22Rv1 (cell line): Measurements from ENCODE around the gene ZCCHC2.

ENCODE experiments used
- H3K27ac ChIP-seq: fragments of 450-650 bp; 2 replicates; pipeline ENCODE4 v1.5.1; 2017
- ZFX ChIP-seq: fragments of 450-650 bp; IDR thresholded peaks from 2 replicates; pipeline ENCODE4 v1.6.1; 2017; ENCODE audit warnings: antibody characterized with exemption, borderline replicate concordance
- TF ChIP-seq, protein P1 (sequence below): fragments of 450-650 bp; IDR thresholded peaks from 2 replicates; pipeline ENCODE4 v1.5.1; 2017; ENCODE audit warnings: mild to moderate bottlenecking

Gene ZCCHC2

DNA sequence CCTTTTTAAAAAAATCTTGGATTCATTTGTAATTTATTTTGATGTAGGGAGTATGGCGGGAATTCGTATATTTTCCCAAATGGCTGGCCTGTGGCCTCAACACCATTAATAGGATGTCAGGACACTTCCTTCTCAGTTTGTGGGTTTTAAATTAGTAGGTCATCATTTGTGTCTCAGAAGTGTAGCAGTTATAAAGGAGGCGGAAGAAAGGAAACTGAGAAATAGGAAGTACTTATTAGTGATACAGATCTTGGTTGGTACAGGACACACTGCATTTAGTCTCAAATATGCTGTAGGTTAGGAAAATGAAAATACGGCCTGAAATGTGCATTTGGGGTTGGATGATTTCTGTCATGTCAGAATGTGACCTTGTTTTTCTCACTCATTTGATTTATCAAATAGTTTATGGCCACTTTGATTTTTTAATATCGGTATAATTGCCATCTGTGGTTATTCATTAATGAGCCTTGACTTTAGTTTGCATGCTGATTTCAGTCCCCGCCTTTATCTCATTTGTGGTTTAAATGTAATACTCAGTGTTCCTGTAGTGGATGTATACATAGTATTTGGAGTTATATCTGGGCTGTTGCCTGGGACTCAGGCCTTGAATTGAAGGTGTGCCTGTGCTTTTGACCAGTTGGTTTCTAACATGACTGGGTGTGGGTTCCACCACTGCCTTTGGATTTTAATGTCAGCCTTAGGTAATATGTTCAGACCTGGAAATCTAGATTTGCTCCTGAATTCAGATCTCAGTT, 31.4 kb downstream of the ZCCHC2 start:
- no peak overlapping the region for H3K27ac ChIP-seq

DNA sequence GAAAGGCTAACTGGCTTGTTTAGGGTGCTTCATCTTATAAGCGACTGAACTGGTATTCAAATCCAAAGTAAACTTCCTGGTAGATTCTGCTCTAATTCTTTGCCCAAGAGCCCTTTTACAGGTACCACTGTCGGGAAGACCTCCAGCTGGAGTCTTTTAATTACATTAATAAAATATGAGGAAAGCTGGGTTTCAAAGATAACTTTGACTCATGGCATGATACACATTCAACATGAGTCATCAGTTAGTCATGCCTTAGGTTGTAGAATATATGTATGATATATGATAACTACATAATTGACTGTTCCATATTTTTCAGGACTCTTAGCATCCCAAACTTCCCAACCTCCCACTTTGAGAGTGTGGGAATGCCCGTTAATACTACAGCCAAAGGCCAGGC, 32.3 kb downstream of the ZCCHC2 start:
- TF ChIP-seq, protein P1, sequence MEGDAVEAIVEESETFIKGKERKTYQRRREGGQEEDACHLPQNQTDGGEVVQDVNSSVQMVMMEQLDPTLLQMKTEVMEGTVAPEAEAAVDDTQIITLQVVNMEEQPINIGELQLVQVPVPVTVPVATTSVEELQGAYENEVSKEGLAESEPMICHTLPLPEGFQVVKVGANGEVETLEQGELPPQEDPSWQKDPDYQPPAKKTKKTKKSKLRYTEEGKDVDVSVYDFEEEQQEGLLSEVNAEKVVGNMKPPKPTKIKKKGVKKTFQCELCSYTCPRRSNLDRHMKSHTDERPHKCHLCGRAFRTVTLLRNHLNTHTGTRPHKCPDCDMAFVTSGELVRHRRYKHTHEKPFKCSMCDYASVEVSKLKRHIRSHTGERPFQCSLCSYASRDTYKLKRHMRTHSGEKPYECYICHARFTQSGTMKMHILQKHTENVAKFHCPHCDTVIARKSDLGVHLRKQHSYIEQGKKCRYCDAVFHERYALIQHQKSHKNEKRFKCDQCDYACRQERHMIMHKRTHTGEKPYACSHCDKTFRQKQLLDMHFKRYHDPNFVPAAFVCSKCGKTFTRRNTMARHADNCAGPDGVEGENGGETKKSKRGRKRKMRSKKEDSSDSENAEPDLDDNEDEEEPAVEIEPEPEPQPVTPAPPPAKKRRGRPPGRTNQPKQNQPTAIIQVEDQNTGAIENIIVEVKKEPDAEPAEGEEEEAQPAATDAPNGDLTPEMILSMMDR: no peak
- TF ChIP-seq ZFX: no peak
- no peak overlapping the region for H3K27ac ChIP-seq

More for the DNA sequence above, 31.4 kb downstream of the ZCCHC2 start:
- no peak for TF ChIP-seq ZFX
- TF ChIP-seq, protein P1: no peak

DNA sequence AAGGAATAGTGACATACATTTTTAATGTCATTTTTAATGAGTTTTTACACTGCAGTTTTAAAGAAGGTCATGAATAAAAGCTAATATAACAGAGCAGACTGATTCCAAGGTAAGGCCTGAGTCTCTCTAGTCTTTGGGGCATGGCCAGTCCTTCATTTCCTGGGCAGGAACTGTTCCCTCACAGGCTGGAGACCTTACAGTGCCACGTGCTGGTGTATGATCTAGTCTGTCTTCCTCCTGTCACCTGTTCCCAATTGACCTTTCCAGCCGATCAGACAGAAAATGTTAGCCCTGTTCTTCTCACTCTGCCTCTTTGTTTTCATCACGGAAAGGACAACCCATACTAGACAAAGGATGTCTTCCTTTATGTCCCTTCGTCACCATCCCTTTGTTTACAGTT, 33.6 kb downstream of the ZCCHC2 start:
- H3K27ac ChIP-seq: no peak overlapping the region
- no peak for TF ChIP-seq ZFX
- TF ChIP-seq, protein P1: no peak

DNA sequence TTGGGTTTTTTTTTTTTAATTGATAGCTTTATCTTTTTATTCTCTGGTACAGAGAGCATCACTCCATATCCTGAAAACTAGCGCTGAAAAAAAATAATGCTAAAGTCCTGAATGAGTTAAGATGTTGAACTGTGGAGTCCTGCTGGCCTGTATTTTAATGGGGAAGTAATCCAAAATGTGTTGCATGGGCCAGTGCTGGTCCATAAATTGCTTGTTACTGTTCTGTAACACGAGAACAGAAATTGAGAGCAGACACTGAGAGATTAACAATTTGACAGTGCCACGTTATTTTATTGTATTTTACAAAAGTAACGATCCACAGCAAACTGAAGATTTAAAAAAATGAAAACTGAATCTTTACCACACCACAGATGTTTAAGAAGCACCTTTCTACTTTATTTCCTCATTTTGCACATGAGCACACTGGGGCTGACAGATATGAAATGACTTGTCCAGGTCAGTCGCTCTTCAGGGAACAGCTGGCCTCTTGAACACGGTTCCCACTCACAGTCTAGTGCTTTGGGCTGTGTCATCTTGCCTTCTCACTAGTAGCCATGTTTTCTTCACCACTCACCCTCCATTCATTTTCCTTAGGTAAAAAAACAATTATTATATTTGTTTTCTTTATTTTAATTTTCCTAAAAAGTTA, 35.3 kb downstream of the ZCCHC2 start:
- TF ChIP-seq ZFX: no peak
- TF ChIP-seq, protein P1: no peak
- H3K27ac ChIP-seq: no peak overlapping the region

DNA sequence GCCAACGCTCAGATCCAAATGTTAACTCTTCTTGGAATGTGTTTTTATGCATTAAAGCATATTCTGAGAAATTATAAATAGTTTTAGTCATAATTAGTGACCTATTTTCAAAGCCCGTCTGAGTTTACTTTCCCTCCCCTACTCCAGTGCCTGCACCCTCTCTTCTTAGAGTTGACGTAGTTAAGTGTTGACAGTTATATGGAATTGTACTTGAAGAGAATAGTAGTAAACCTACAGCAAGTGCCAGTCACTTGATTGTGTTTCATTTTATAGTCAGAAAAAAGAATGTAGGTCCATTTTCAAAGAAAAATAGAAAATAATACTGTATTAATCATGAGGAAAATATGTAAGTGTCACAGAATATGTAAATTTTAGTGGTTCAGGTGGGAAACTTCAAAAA, 41.2 kb downstream of the ZCCHC2 start:
- TF ChIP-seq ZFX: no peak
- TF ChIP-seq, protein P1: no peak

DNA sequence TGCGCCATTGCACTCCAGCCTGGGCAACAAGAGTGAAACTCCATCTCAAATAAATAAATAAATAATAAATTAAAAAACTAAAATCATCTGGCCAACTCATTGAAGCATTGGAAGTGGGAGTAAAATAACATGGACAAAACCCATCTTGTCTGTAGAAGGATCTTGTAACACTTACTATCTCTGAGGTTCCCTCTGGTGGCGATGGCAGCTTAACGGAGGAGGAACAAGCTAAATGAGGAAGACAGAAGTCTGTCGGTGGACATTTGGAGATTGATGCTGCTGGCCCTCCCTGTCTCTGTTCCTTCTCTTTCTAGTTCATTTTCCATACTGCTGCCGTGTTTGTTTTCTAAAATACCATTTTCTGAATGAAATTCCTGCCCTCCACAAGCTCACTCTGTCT, 43.4 kb downstream of the ZCCHC2 start:
- TF ChIP-seq, protein P1: no peak
- no peak for TF ChIP-seq ZFX
- H3K27ac ChIP-seq: no peak overlapping the region

More for the DNA sequence above, 41.2 kb downstream of the ZCCHC2 start:
- no peak overlapping the region for H3K27ac ChIP-seq

DNA sequence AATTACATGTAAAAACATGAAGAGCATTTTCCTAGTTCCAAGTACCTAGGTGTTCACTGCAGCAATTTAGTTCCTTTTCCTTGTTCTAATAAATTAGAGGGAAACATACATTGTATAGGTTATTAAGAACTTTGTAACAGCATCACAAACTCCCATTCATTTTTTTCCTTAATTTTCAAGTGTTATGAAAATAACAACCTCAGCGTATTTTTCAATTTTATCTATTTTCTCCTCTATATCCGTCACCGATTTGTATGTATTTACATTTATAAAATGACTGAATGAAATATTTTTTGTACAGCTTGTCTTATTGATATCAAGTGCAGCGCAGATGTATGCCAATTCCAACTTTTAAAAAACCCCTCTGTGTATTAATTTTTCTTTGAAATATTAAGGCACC, 44.0 kb downstream of the ZCCHC2 start:
- H3K27ac ChIP-seq: no peak overlapping the region
- TF ChIP-seq, protein P1: no peak
- TF ChIP-seq ZFX: no peak
